B cell (primary cell): Measurements from ENCODE around the gene POLR1E. TPM values are rescaled to one million over a fixed set of nuclear protein-coding genes. Genes with fewer than 3 reads are reported as not detected.

Experiments
- ATAC-seq: fragments of 200-7000 bp; cut with Tn5 transposase; one replicate; pipeline ENCODE4 v1.10.0; 2021; ENCODE audit warnings: low read depth, mild to moderate bottlenecking, moderate number of reproducible peaks, moderate library complexity
- CTCF ChIA-PET: fragments of 350-600 bp; sonication (Branson Sonifier 250); formaldehyde crosslinking; loops from one replicate; lab custom pipeline; 2021; ENCODE audit warnings: antibody characterized with exemption, inconsistent platforms; lab: Charles Lee
- POLR2A ChIA-PET: fragments of 350-600 bp; sonication (Branson Sonifier 250); formaldehyde crosslinking; loops from one replicate; lab custom pipeline; 2021; ENCODE audit warnings: antibody characterized with exemption; lab: Charles Lee
- DNase-seq: peaks from one replicate; pipeline ENCODE4 v3.0.0; 2013
- H2AFZ ChIP-seq: 2 replicates; pipeline ENCODE4 v1.6.1; 2012; ENCODE audit warnings: mild to moderate bottlenecking, low read depth, low read length; ENCODE audit not compliant: insufficient read depth, poor library complexity, severe bottlenecking
- H3K27ac ChIP-seq, 2 donors: 1 replicate in 1 of 2; 2 replicates in 1 of 2; pipeline ENCODE4 v1.5.1; 2012 to 2013; ENCODE audit warnings: low read length in 2 of 2, mild to moderate bottlenecking in 2 of 2, moderate library complexity in 1 of 2
- H3K27me3 ChIP-seq, 4 experiments: fragments of 200-600 bp in 1 of 4; sonication (generic) in 1 of 4; replicated peaks in 1 of 4; 1 replicate in 2 of 4; 2 replicates in 2 of 4; pipeline versions ENCODE4 v1.6.1 to v1.7.0; 2013 to 2016; ENCODE audit warnings: low read length in 3 of 4, mild to moderate bottlenecking in 2 of 4, mixed read lengths in 1 of 4, moderate library complexity in 1 of 4; ENCODE audit not compliant: insufficient read depth in 4 of 4, control insufficient read depth in 3 of 4; ENCODE audit errors: control extremely low read depth in 1 of 4
- H3K36me3 ChIP-seq, 2 experiments: replicated peaks in 1 of 2; 1 replicate in 1 of 2; 2 replicates in 1 of 2; pipeline versions ENCODE4 v1.6.1 to v1.7.1; 2013; ENCODE audit warnings: low read length in 1 of 2; ENCODE audit not compliant: insufficient read depth in 2 of 2, control insufficient read depth in 1 of 2; ENCODE audit errors: control extremely low read depth in 1 of 2, extremely low read depth in 1 of 2
- H3K4me1 ChIP-seq, 2 donors: fragments of 200-600 bp in 1 of 2; sonication (generic) in 1 of 2; 1 replicate in 1 of 2; 2 replicates in 1 of 2; pipeline versions ENCODE4 v1.5.1 to v1.6.1; 2013 to 2017; ENCODE audit warnings: low read length in 2 of 2; ENCODE audit not compliant: control insufficient read depth in 2 of 2, insufficient read depth in 2 of 2
- H3K4me2 ChIP-seq: replicated peaks from 2 replicates; pipeline ENCODE3; 2012; ENCODE audit warnings: mild to moderate bottlenecking, low read depth, low read length; ENCODE audit not compliant: poor library complexity, severe bottlenecking
- H3K4me3 ChIP-seq, 5 experiments: fragments of 200-600 bp in 1 of 5; sonication (generic) in 1 of 5; 1 replicate in 3 of 5; 2 replicates in 2 of 5; pipeline versions ENCODE4 v1.5.1 to v1.7.0; 2011 to 2016; ENCODE audit warnings: low read length in 4 of 5, mild to moderate bottlenecking in 4 of 5, low read depth in 2 of 5, control low read depth in 1 of 5, moderate library complexity in 1 of 5; ENCODE audit not compliant: insufficient read depth in 1 of 5; ENCODE audit errors: control extremely low read depth in 1 of 5, extremely low read depth in 1 of 5
- H3K79me2 ChIP-seq: fragments of 200-600 bp; sonication (generic); one replicate; pipeline ENCODE4 v1.6.0; 2016; ENCODE audit warnings: low read length; ENCODE audit not compliant: control insufficient read depth, insufficient read depth
- H3K9ac ChIP-seq: fragments of 200-600 bp; sonication (generic); 2 replicates; pipeline ENCODE4 v1.6.1; 2017; ENCODE audit warnings: mild to moderate bottlenecking, low read length, moderate library complexity
- H3K9me3 ChIP-seq, 3 donors: one replicate each; pipeline versions ENCODE4 v1.6.1 to v1.7.1; 2013; ENCODE audit warnings: low read length in 2 of 3; ENCODE audit not compliant: control insufficient read depth in 2 of 3, insufficient read depth in 1 of 3; ENCODE audit errors: control extremely low read depth in 1 of 3
- H4K20me1 ChIP-seq: 2 replicates; pipeline ENCODE4 v1.6.0; 2012; ENCODE audit warnings: mild to moderate bottlenecking, low read length; ENCODE audit not compliant: insufficient read depth, control insufficient read depth, poor library complexity, severe bottlenecking
- H3K27ac Mint-ChIP-seq: one replicate; pipeline ENCODE4 v1.8.0; 2021; ENCODE audit warnings: mixed read lengths
- H3K27me3 Mint-ChIP-seq: one replicate; pipeline ENCODE4 v1.8.0; 2021; ENCODE audit warnings: mixed read lengths
- H3K4me1 Mint-ChIP-seq: one replicate; pipeline ENCODE4 v1.8.0; 2021; ENCODE audit warnings: mixed read lengths
- H3K4me3 Mint-ChIP-seq: one replicate; pipeline ENCODE4 v1.8.0; 2021; ENCODE audit warnings: mixed read lengths
- H3K9me3 Mint-ChIP-seq: one replicate; pipeline ENCODE4 v1.8.0; 2022; ENCODE audit warnings: mixed read lengths; ENCODE audit not compliant: insufficient read depth
- EZH2 ChIP-seq: IDR thresholded peaks from 2 replicates; pipeline ENCODE4 v1.6.1; 2012; ENCODE audit warnings: borderline replicate concordance, low read depth, mild to moderate bottlenecking, moderate library complexity, low read length; ENCODE audit not compliant: insufficient read depth, poor library complexity, severe bottlenecking
- WGBS: methylation state at CpG from one replicate; pipeline ENCODE4 v1.1.5; 2013; ENCODE audit warnings: missing lambda C conversion rate; ENCODE audit not compliant: insufficient coverage; 5-methylcytosine and 5-hydroxymethylcytosine counted together
- intact Hi-C: fragments of 100-400 bp; cut with micrococcal nuclease; formaldehyde crosslinking; loops from one replicate; pipeline ENCODE4 v1.10.0; 2022
- polyA plus RNA-seq: library from polyadenylated mRNA; depleted of rRNA; stranded (reverse); fragments of >200 nt; gene quantifications from 2 replicates; pipeline ENCODE4 v1.2.3, GENCODE V29; 2012
- total RNA-seq, 2 donors: library from RNA; stranded (reverse); fragments of 120-200 nt in 1 of 2; gene quantifications; 1 replicate in 1 of 2; 2 replicates in 1 of 2; pipeline versions ENCODE4 v1.2.3 to v1.2.4, GENCODE V29; 2013 to 2022
- TF ChIP-seq, protein P1 (sequence below): fragments of 200-600 bp; IDR thresholded peaks from one replicate; pipeline ENCODE4 v1.8.0; 2022; ENCODE audit warnings: antibody characterized with exemption, mild to moderate bottlenecking

The POLR1E gene
- total and polyA plus RNA-seq, 2 donors (not counting 1 experiment from before 2014, with no cell fraction given): 11.6 to 31.0 TPM

- DNase-seq: peak; percentile 94
- H3K9me3 Mint-ChIP-seq: no peaks in the 10 kb centered on the region
- intact Hi-C loops: loop anchor here (1.0 to 10.0 kb wide), 12 partner anchors 21 to 1730 kb away; partner anchors contain the start of genes CREB3, FBXO10, GRHPR and POLR1E
- Histone ChIP-seq H3K9me3 (no peaks in the 10 kb centered on the region), H3K27ac (peak overlapping the region; percentile 93 to 98), H3K36me3 (peaks cover 0 to 2% of the 10 kb centered on the region in 2 experiments), H3K4me3 (peak overlapping the region; percentile 75 to 99 (median 95)), H3K79me2 (peaks cover 54% of the 10 kb centered on the region), H2AFZ (peak overlapping the region; percentile 95), H3K4me2 (peak overlapping the region; percentile 84), H4K20me1 (peaks cover 17% of the 10 kb centered on the region), H3K27me3 (no peaks in the 10 kb centered on the region), H3K4me1 (peaks cover 23 to 27% of the 10 kb centered on the region in 2 donors), H3K9ac (peak overlapping the region; percentile 100)
- H3K27ac Mint-ChIP-seq: peak overlapping the region; percentile 98
- H3K4me1 Mint-ChIP-seq: peaks cover 30% of the 10 kb centered on the region
- ATAC-seq: peak; percentile 48
- H3K4me3 Mint-ChIP-seq: peak overlapping the region; percentile 95
- under 1% methylated on average over 47 of the region's 47 CpGs for WGBS
- CTCF ChIA-PET: interaction anchor here (0.6 to 1.9 kb wide), 2 partner anchors 10 to 16 kb away, joined by 3 to 12 read pairs; no protein-coding TSS in a partner anchor
- POLR2A ChIA-PET: interaction anchor here (0.7 to 2.2 kb wide), 4 partner anchors 21 to 128 kb away, joined by 3 to 10 read pairs (median 5); partner anchors contain the start of genes POLR1E and TOMM5
- TF ChIP-seq, protein P1, sequence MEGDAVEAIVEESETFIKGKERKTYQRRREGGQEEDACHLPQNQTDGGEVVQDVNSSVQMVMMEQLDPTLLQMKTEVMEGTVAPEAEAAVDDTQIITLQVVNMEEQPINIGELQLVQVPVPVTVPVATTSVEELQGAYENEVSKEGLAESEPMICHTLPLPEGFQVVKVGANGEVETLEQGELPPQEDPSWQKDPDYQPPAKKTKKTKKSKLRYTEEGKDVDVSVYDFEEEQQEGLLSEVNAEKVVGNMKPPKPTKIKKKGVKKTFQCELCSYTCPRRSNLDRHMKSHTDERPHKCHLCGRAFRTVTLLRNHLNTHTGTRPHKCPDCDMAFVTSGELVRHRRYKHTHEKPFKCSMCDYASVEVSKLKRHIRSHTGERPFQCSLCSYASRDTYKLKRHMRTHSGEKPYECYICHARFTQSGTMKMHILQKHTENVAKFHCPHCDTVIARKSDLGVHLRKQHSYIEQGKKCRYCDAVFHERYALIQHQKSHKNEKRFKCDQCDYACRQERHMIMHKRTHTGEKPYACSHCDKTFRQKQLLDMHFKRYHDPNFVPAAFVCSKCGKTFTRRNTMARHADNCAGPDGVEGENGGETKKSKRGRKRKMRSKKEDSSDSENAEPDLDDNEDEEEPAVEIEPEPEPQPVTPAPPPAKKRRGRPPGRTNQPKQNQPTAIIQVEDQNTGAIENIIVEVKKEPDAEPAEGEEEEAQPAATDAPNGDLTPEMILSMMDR: no peak
- no peak for TF ChIP-seq EZH2
- H3K27me3 Mint-ChIP-seq: no peaks in the 10 kb centered on the region
Observed at GRCh38 chr9:37464426-37465248, 21.1 kb upstream of the POLR1E start.
